ENCODE results near the gene ZNHIT2. TPM values are rescaled to one million over a fixed set of nuclear protein-coding genes. Genes with fewer than 3 reads are reported as not detected.

ZNHIT2 gene
- total RNA-seq, 1 donor from 2014 or later: 1.5 TPM

DNA sequence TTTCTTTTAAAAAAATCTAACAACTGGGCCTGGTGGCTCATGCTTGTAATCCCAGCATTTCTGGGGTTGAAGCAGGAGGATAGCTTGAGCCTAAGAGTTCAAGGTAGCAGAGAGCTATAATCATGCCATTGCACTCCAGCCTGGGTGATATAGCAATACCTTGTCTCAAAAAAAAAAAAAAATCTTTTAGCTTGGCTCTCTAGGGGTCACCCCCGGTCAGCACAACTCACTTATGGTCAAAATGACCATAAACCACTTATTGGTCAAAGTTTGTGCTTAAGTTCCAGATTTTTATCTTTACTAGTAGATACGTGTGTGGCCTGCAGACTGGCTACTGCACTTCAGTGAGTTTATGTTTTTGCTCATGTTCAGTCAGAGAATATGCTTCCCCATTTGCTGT is 46.2 kb upstream of the ZNHIT2 start:
- H3K27me3 ChIP-seq: no peaks in the 10 kb centered on the region
- TF ChIP-seq CTCF (IDR thresholded peaks at IDR 0.05) (no peak), EZH2phosphoT487 (IDR thresholded peaks at IDR 0.05) (no peak), EZH2 (IDR thresholded peaks at IDR 0.05) (no peak)
- Mint-ChIP-seq H3K4me1 (no peaks in the 10 kb centered on the region), H3K4me3 (no peak overlapping the region), H3K36me3 (no peaks in the 10 kb centered on the region), H3K9me3 (no peaks in the 10 kb centered on the region), H3K27ac (no peak overlapping the region), H3K27me3 (ENCODE audit: insufficient read depth, low read depth) (peaks cover 3% of the 10 kb centered on the region)
- H3F3A ChIP-seq (ENCODE audit: low read depth): no peaks in the 10 kb centered on the region
- no peaks in the 10 kb centered on the region for H4K20me1 ChIP-seq (ENCODE audit: low read depth)
- no peak overlapping the region for H3K9ac ChIP-seq
- no peaks in the 10 kb centered on the region for H3K36me3 ChIP-seq
- H3K79me2 ChIP-seq (ENCODE audit: low read depth): no peaks in the 10 kb centered on the region
- no peak overlapping the region for H2AFZ ChIP-seq (replicated peaks)
- no peak overlapping the region for H3K4me2 ChIP-seq
- no peak overlapping the region for H3K27ac ChIP-seq
- no peak for DNase-seq (ENCODE audit: low spot score)
- no peaks in the 10 kb centered on the region for H3K4me1 ChIP-seq
- no peak overlapping the region for H3K4me3 ChIP-seq
- no peaks in the 10 kb centered on the region for H3K9me3 ChIP-seq (ENCODE audit: low read depth)

DNA sequence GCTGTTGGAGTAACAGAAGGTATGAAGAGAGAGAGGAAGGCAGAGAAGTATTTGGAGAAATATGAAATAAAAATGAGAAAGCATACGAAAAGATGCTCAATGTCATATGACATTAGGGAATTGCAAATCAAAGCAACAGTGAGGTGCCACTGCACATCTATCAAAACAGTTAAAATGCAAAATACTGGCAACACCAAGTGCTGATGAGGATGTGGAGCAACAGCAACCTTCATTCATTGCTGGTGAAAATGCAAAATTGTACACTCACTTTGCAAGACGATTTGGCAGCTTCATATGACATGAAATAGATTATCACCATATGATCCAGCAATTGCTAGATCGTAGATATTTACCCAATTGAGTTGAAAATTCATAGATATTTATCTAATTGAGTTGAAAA is 43.1 kb upstream of the ZNHIT2 start:
- no peaks in the 10 kb centered on the region for H3K79me2 ChIP-seq (ENCODE audit: low read depth)
- no peak overlapping the region for H3K4me2 ChIP-seq
- DNase-seq (ENCODE audit: low spot score): no peak
- no peak overlapping the region for H3K27ac Mint-ChIP-seq
- no peaks in the 10 kb centered on the region for H3F3A ChIP-seq (ENCODE audit: low read depth)
- no peaks in the 10 kb centered on the region for H3K4me1 ChIP-seq
- H3K4me3 Mint-ChIP-seq: no peak overlapping the region
- H3K4me3 ChIP-seq: no peak overlapping the region
- no peaks in the 10 kb centered on the region for H3K9me3 Mint-ChIP-seq
- peaks cover 3% of the 10 kb centered on the region for H3K27me3 Mint-ChIP-seq (ENCODE audit: insufficient read depth, low read depth)
- TF ChIP-seq EZH2 (IDR thresholded peaks at IDR 0.05) (no peak), CTCF (IDR thresholded peaks at IDR 0.05) (no peak)
- no peak overlapping the region for H3K9ac ChIP-seq
- H2AFZ ChIP-seq (replicated peaks): no peak overlapping the region
- H3K36me3 Mint-ChIP-seq: no peaks in the 10 kb centered on the region
- H3K27me3 ChIP-seq: no peaks in the 10 kb centered on the region
- H3K4me1 Mint-ChIP-seq: no peaks in the 10 kb centered on the region
- no peaks in the 10 kb centered on the region for H3K9me3 ChIP-seq (ENCODE audit: low read depth)
- no peaks in the 10 kb centered on the region for H3K36me3 ChIP-seq
- H3K27ac ChIP-seq: no peak overlapping the region
- H4K20me1 ChIP-seq (ENCODE audit: low read depth): no peaks in the 10 kb centered on the region

DNA sequence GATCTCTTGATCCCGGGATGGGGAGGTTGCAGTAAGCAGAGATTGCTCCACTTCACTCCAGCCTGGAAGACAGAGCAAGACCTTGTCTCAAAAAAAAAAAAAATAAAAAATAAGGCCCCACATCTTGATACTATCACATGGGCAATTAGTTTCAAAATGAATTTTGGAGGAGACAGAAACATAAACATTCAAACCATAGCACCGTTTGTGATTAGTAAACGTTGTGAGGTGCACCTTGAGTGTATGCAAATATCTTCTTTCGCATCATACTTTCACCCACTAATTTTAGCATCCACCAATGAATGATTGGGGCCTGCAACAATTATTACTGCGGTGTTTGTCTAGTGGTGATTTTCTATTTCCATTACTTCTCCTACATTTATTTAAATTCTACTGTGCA is 41.5 kb upstream of the ZNHIT2 start:
- H3K4me1 ChIP-seq: no peaks in the 10 kb centered on the region
- no peaks in the 10 kb centered on the region for H3K9me3 ChIP-seq (ENCODE audit: low read depth)

More for the DNA sequence above, 41.5 kb upstream of the ZNHIT2 start:
- no peaks in the 10 kb centered on the region for H3K36me3 ChIP-seq
- Mint-ChIP-seq H3K4me3 (no peak overlapping the region), H3K36me3 (no peaks in the 10 kb centered on the region), H3K27me3 (ENCODE audit: insufficient read depth, low read depth) (peaks cover 3% of the 10 kb centered on the region), H3K4me1 (no peaks in the 10 kb centered on the region), H3K27ac (no peak overlapping the region), H3K9me3 (no peaks in the 10 kb centered on the region)
- no peak overlapping the region for H3K4me2 ChIP-seq
- no peaks in the 10 kb centered on the region for H4K20me1 ChIP-seq (ENCODE audit: low read depth)
- DNase-seq (ENCODE audit: low spot score): no peak
- no peak overlapping the region for H3K9ac ChIP-seq
- H3K79me2 ChIP-seq (ENCODE audit: low read depth): no peaks in the 10 kb centered on the region
- no peaks in the 10 kb centered on the region for H3F3A ChIP-seq (ENCODE audit: low read depth)
- H2AFZ ChIP-seq (replicated peaks): no peak overlapping the region
- H3K27ac ChIP-seq: no peak overlapping the region
- no peaks in the 10 kb centered on the region for H3K27me3 ChIP-seq
- H3K4me3 ChIP-seq: no peak overlapping the region
- TF ChIP-seq EZH2phosphoT487 (IDR thresholded peaks at IDR 0.05) (no peak), EZH2 (IDR thresholded peaks at IDR 0.05) (no peak), CTCF (IDR thresholded peaks at IDR 0.05) (no peak)
